Kidney tubule cell (primary cell): ENCODE data around the gene GALNT12.

Source experiments
- DNase-seq: peaks from one replicate; pipeline ENCODE4 v3.0.0-alpha.2; 2018; ENCODE audit warnings: low spot score

Gene GALNT12

DNA sequence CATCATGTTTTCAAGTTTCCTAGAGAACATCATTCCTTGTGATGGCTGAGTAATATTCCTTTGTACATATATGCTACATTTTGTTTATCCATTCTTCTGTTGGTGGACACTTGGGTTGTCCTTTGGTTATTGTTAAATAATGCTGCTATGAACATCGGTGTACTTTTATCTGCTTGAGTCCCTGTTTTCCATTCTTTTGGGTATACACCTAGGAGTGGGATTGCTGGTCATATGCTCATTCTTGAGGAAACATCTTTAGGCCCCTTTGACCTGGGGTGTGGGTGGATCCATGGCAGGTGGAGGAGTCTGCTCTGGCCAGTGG is 25.3 kb downstream of the GALNT12 start:
- no peak for DNase-seq

DNA sequence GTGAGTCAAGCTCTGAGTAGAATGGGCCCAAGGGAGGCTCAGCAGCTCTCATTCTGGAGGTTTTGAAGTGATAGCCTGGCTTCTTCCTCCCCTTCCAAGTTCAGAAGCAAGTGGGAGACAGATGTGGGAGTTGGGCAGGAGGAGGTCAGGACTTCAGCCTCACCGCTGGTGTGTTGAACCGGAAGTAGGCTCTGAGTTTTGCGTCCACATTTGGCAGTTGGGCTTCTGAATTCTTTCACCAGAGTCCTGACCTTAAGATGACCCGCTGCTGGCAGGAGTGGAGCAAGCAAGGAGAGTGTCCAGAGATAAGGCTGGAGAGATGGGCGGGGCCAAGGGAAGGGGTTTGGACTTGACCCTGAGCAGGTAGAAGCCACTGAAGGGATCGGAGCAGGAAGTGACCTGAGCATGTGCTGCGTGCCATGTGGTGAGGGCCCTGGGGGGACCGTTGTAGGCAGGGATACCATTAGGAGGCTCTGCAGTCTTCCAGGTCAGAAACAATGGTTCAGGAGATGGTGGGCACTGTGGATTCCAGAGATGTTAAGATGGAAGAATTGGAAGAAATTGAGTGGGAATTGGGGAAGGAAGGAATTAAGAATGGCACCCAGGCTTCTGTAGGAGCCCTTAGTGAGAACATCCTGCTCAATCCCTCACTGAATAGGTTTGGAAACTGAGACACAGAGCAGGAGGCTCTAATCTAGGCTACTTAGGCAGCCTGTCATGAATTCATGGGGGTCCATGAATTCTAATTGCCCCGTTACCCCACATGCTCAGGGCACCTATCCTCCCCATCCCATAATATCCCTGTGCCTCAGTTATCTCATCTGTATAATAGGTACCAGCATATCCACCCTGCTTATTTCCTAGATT is 25.9 kb downstream of the GALNT12 start:
- no peak for DNase-seq

DNA sequence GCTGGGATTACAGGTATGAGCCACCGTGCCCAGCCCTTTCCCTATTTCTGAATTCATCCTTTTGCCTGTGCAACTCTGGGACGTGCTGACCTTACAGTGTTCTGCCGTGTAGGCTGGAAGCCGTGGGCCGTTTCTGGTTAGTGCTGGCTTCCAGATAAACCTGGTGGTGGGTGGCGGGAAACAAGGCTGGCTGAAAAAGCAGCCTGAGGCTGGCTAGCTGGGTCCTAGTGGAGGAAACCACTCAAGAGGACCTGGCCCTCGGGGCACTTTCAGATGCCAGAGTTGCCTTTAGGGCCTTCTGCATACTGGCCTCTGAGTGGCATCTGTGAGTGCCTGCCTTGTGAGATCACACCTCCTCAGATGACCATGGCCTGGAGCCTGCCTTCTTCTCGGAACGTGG is 26.9 kb downstream of the GALNT12 start:
- DNase-seq = no peak

DNA sequence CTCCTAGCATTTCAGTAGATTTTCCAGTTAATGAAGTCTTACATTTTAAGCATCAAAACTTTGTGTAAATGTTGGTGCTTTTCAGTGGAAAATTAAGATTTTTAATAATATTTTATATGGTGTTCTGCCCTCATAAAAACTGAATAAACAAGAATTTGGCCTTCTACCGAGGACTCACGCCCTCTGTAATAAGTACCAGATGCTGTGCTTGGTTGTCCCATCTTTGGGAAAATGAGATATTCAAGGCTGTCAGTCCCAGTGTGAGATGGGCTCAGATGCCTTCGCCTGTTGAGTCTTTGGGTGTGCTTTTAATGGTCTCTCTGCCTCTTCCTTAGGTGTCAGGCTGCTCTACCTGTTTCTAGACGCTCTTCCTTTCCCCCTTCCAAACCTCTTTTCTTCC is 28.7 kb downstream of the GALNT12 start:
- DNase-seq = no peak

DNA sequence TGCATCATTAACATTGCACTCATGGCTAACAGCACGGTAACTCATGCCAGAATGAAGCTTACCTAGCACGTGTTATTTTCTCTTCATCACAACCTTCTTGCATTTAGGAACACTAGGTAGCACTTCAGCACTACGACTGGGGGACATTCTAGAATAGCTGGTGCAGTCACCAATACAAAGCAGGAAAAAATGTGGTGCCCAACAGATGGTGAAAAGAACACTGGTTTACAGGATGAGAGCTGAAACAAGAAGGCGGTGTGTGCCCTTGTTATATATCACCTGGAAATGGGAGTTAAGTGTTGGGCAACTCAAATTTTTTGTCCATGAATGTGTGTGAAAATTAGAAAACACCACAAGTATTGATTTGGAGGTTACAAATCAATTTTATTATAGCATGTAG is 30.0 kb downstream of the GALNT12 start:
- no peak for DNase-seq

DNA sequence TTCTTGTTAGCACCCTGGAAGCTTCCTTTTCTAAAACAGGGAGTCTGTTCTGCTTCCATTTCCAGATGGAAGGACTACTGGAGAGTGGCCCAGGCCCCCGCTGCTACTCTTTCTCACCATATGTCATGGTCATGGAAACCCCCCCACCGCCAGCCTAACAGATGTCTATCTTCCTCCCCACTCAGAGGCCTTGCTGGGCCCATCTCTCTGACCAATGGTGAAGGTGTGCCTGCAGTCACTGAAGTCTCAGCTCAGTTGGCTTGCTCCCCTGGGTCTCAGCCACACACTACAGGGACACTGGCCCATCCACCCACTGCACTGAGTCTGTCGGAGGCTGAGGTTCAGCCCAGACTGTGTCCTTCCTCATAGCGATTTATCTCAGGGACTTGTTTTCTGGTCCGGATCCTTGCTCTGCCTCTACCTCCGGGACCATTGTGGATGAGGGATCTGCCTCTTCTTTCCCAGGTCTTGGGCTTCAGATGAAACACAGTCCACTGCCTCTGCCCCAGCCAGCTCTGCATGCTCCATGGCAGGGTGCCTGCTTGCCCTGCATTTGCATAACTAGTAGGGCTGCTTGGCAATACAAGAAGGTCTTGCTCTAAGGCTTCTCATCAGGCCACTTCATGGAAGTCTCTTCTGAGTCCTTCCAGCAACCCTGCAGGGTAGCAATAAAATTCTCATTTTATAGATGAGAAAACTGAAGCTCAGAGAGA is 30.8 kb downstream of the GALNT12 start:
- no peak for DNase-seq

DNA sequence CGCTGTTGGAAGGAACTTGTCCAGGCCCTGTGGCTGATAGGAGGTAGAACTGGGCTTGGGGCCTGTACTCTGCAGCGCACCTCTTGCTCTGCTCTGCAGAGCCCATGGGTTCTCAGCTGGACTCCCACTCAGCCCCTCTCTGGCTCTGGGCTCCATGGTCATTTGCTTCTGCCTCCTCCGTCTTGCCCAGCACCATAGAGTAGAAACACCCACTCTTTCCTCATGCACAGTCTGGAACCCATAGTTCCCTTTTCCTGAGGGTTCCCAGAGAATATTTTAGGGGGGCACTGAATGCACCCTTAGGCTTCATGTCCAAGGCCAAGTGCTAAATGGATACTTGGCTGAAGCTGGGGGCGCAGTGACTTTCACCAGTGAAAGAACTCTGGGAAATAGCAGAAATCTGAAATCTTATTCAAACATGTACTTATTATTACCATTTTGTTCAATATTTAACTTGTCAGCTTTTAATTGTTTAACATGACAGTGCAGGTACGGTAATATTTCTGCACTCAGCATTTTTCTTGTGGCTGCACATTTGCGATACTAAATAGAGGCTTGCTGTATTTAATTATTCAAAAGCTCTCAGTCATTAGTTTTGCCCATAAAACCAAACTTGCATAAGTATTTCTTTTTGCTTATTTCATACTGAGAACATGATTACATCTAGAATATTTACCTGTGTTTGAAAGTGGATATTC is 31.5 kb downstream of the GALNT12 start:
- DNase-seq = no peak

DNA sequence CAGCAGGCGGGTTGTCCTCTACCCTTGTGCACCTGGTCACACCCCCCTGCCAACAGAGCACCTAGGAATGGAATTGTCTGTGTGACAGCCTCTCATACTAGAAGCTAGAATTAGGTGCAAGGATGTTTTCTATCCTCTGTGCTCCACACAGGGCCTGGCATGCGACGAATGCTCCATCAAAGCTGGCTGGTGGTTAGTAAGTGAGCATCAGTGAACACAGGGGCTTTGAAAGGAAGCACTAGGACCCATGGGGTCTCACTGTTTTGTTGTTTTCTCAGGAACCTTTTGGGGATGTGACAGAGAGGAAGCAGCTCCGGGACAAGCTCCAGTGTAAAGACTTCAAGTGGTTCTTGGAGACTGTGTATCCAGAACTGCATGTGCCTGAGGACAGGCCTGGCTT is 32.3 kb downstream of the GALNT12 start:
- DNase-seq = no peak

DNA sequence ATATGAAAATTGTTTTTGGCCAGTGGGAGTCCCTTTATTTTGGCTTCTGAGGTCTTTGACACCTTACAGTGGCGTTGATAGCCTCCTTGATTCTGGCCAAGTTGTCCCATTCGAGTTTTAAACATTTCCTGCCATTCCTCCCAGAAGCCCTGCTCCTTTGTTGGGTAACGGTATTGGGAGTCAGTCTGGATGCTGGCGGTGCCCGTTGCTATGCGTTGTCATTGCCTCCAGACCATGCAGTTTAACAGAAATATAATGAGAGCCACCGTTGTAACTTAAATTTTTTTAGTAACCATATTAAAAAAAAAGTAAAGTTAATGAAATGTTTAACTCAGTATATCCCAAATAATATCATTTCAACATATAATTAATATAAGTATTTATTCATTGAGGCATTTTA is 35.0 kb downstream of the GALNT12 start:
- no peak for DNase-seq

DNA sequence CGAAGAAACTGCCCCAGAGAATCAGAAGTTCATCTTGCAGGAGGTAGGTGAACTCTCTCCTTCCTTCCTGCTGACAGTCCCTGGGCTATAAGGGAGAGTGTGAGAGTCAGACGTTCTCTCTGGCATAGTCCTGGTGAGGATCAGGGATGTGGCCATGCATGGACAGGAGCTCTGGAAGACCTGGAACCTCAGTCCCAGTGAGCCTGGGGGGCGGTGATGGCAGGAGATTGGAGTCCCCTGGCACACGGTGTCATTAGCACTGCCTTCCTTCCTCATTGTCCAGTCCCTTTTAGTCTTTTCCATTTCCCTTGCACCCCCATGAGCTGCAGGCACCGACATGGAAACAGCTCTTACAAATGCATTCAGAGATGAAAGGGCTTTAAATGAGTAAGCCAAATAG is 38.6 kb downstream of the GALNT12 start:
- no peak for DNase-seq

DNA sequence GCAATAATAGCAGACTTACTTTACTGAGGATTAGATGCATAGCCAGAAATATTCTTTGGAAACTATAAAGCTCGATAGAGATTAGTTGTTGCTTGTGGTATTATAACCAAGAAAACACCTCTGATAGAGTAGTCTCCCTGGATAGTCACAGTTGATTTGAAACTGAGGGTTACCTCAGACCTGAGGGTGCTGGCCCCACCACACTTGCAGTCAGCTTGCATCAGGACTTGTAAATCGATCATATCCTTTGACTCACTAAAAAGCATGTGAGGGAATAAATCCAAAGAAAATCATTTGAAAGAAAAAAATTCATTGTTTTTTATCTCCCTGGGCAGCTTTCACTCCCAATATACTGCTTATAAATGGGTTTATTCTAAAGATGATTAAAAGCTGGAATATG is 39.4 kb downstream of the GALNT12 start:
- DNase-seq = no peak

DNA sequence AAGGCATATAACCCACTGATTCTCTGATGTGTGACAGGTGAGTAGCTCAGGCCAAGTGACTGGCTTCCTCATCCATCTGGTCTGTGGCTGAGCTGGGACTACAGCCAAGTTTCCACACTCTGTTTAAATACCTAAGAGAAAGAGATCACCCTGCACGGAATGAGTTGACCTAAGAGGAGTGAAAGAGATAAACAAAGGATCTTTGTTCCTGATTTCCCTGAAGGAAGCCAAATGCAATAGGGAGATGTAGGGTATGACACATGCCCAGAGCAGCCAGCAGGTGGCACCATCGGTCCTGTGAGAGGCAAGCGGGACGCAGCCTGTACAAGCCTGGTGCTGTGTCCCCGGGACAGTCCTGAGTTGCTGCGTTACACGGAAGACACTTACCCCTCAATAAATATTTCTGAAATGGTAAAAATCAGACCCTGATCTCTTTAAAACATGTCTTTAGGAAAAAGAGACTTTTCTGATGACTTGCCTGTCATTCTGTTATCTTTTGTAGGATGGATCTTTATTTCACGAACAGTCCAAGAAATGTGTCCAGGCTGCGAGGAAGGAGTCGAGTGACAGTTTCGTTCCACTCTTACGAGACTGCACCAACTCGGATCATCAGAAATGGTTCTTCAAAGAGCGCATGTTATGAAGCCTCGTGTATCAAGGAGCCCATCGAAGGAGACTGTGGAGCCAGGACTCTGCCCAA is 41.1 kb downstream of the GALNT12 start:
- DNase-seq = peak; percentile 99

DNA sequence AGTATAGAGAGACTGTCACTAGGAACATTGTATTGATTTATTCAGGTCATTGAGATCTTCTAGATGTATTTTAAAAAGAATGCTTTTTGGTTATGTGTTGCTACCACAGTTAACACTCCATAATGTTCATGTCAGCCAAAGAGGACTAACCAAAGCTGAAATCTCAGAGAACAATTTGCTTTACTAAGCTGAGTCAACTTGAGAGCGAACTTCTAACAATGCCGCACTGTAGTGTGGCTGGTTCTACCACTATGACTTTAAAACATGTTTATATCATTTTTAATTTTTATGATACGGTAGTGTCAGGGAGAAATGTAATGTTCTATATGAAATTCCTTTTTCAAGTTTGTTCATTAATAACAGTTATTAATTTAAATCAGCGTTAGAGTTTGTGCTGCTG is 42.1 kb downstream of the GALNT12 start:
- no peak for DNase-seq

DNA sequence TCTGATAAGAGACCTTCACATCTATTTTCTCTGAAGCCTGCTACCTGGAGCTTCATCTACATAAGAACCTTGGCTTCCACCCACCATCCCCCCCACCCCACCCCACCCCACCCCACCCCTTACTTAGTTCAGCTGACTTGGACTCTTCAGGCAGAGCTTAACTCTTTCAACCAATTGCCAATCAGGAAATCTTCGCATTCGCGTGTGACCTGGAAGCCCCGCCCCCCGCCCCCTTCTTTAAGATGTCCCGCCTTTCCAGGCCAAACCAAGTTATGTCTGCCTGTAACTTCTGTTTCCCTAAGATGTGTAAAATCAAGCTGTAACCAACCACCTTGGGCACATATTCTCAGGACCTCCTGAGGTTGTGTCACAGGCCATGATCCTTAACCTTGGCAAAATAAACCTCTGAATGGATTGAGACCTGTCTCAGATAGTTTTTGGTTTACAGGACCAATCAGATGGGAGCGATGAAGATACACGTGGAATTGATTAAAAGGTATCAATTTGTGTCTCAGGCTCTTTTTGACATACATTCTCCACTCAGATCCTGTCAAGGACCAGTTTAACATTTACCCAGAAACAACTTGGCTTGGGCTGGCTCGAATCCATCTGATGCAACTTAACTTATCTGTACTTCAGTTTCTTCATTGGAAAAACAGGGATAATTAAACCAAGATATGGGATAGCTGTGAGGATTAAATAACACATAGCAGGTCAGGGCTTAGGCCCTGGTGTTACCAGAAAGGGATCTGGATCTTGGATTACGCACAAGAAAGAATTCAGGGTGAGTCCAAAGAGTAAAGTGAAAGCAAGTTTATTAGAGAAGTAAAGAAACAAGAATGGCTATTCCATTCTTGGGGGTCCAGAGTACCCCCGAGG is 43.6 kb downstream of the GALNT12 start:
- no peak for DNase-seq

DNA sequence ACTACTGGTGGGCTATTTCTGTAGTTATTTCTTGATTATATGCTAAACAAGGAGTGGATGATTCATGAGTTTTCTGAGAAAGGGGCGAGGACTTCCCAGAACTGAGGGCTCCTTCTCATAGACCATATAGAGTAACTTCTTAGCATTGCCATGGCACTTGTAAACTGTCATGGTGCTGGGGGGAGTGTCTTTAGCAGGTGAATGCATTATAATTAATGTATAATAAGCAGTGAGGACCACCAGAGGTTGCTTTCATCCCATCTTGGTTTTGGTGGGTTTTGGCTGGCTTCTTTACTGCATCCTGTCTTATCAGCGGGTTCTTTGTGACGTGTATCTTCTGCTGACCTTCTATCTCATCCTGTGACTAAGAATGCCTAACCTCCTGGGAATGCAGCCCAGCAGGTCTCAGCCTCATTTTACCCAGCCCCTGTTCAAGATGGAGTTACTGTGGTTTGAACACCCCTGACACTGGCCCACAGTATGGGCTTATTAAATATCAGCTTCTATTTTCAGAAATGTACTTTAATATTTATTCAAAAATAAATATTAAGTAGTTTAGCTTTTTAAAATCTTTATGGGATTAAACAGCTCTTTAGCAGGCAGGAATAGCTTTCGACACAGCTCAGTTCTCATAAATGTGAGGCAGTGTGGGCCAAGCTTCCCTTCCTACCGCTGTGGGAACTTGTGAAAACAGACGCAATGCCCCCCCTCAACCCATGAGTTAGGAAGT is 44.4 kb downstream of the GALNT12 start:
- DNase-seq = no peak

DNA sequence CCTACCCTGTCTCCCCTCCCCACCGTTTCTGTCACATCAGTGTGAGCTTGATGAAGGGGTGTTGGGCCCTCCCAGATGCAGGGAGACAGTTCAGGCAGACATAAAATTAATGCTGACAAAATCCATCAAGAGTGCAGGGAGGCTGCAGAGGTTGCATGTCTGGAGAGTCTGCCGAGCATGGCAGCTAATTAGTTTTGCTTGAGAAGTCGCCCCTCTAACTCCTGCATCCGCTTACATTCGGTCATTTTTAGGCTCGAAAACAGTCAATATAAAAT is 44.9 kb downstream of the GALNT12 start:
- DNase-seq = no peak

DNA sequence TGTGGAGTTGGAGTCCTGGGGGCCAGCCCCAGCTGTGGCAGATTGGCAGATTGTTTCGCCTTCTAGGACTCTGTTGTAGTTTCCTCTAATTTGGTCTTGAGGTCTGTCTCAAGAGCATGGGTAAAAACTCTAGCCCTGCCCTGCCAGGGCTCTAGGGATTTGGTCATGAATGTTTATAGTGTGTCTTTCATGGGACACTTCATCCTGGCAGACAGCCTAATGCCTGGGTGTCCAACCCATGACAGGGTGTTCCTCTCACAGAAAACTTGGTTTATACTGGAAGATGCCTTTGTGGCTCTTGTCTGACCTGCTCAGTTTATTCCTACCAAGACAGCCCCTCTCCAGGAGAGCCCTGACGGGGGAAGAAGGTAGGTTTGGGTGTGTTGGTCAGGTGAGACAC is 45.5 kb downstream of the GALNT12 start:
- no peak for DNase-seq

DNA sequence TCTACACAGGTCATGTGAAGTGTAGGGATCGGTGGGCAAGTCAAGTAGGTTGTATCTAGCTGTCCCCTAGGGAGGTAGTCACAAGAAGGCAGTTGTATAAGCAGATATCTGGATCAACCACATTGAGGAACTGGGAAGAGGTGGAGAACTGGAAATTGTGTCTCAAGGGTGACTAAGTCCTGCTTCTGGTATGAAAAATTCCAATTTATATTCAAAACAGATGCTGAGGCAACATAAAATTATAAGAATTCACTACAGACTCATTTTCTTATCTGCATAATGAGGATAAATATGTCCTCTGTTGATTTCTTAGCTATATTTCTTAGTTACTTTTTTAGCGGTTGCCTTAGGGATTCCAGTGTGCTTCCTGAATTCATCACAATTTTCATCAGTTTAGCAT is 46.8 kb downstream of the GALNT12 start:
- no peak for DNase-seq

DNA sequence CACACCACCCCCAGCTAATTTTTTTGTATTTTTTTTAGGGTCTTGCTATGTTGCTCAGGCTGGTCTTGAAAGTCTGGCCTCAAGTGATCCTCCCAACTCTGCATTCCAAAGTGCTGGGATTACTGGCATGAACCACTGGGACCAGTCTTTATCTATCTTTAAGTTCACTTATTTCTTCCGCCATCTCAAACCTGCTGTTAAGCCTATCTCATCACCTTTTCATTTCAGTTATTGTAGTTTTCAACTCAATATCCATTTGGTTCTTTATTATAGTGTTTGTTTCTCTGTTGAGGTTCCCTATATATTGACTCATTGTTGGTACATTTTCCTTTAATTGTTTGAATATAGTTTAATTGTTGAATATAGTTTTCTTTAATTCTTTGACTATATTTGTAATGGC is 48.1 kb downstream of the GALNT12 start:
- no peak for DNase-seq

DNA sequence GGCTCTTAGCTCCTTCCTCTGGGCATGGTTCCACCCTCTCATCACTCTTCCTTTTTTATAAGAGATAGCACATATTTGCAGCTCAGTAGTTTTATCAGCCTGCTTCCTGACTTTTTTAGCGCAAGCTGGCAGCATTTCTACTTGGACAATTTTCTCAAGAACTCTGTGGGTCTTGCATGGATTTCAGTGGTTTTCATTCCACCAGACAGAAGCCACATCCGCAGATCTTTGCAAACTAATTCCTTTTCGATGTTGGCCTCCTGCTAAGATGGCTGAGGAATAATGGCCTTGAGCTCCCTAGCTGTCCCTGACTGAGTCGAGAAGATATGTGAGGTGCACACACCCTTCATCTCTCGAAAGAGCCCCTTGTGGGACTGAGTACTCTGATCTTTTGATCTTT is 49.5 kb downstream of the GALNT12 start:
- no peak for DNase-seq

DNA sequence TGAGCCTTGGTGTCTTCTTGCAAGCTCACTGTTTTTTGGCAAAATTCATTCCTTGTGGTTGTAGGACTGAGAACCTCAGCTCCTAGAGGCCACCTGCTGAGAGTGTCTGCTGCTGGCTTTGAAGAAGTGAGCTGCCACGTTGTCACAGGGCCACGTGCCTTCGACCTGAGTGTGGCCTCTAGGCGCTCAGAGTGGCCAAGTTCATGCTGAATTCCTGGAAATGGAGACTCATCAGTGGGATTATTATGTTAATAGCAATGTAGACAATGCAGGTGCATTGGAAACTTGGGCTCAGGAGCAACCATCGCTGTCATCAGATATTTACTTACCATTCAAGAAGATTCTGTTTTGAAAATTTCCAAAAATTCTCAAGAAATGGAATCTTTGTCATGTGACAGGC is 52.5 kb downstream of the GALNT12 start:
- DNase-seq = no peak
